Measurements from ENCODE around the gene B3GALT6.

Gene B3GALT6

GRCh38 chr1:1254667-1254998 is 22.6 kb downstream of the B3GALT6 start:
- H3K4me3 ChIP-seq (replicated peaks; ENCODE audit: low read depth, low read length), result no peak overlapping the region
- TF ChIP-seq CTCF (IDR thresholded peaks at IDR 0.05; ENCODE audit: low read depth, low read length, missing control alignments), result no peak
- DNase-seq (ENCODE audit: extremely low read depth, low read depth), result no peak

- no peak for TF ChIP-seq CTCF (IDR thresholded peaks at IDR 0.05; ENCODE audit: low read depth, low read length, missing control alignments)
- H3K4me3 ChIP-seq (replicated peaks; ENCODE audit: low read depth, low read length), result no peak overlapping the region
- DNase-seq (ENCODE audit: extremely low read depth, low read depth), result no peak
These were observed 23.0 kb downstream of the B3GALT6 start for GRCh38 chr1:1255078-1255477.

- no peak for DNase-seq (ENCODE audit: extremely low read depth, low read depth)
- no peak for TF ChIP-seq CTCF (IDR thresholded peaks at IDR 0.05; ENCODE audit: low read depth, low read length, missing control alignments)
These were observed 23.6 kb downstream of the B3GALT6 start for GRCh38 chr1:1255611-1256010.

GRCh38 chr1:1256956-1257871 is 25.2 kb downstream of the B3GALT6 start:
- no peak overlapping the region for H3K4me3 ChIP-seq (replicated peaks; ENCODE audit: low read depth, low read length)
- no peak for TF ChIP-seq CTCF (IDR thresholded peaks at IDR 0.05; ENCODE audit: low read depth, low read length, missing control alignments)
- DNase-seq (ENCODE audit: extremely low read depth, low read depth), result no peak

More at GRCh38 chr1:1255611-1256010, 23.6 kb downstream of the B3GALT6 start:
- no peak overlapping the region for H3K4me3 ChIP-seq (replicated peaks; ENCODE audit: low read depth, low read length)

- TF ChIP-seq CTCF (IDR thresholded peaks at IDR 0.05; ENCODE audit: low read depth, low read length, missing control alignments), result no peak
- DNase-seq (ENCODE audit: extremely low read depth, low read depth), result no peak
- H3K4me3 ChIP-seq (replicated peaks; ENCODE audit: low read depth, low read length), result no peak overlapping the region
These were observed 27.1 kb downstream of the B3GALT6 start for GRCh38 chr1:1259119-1259488.

- H3K4me3 ChIP-seq (replicated peaks; ENCODE audit: low read depth, low read length), result no peak overlapping the region
- no peak for DNase-seq (ENCODE audit: extremely low read depth, low read depth)
- no peak for TF ChIP-seq CTCF (IDR thresholded peaks at IDR 0.05; ENCODE audit: low read depth, low read length, missing control alignments)
These were observed 27.5 kb downstream of the B3GALT6 start for GRCh38 chr1:1259540-1259939.

Measured in HFF-Myc (cell line).